ENCODE results near the gene NEDD4L.

Gene NEDD4L

DNA sequence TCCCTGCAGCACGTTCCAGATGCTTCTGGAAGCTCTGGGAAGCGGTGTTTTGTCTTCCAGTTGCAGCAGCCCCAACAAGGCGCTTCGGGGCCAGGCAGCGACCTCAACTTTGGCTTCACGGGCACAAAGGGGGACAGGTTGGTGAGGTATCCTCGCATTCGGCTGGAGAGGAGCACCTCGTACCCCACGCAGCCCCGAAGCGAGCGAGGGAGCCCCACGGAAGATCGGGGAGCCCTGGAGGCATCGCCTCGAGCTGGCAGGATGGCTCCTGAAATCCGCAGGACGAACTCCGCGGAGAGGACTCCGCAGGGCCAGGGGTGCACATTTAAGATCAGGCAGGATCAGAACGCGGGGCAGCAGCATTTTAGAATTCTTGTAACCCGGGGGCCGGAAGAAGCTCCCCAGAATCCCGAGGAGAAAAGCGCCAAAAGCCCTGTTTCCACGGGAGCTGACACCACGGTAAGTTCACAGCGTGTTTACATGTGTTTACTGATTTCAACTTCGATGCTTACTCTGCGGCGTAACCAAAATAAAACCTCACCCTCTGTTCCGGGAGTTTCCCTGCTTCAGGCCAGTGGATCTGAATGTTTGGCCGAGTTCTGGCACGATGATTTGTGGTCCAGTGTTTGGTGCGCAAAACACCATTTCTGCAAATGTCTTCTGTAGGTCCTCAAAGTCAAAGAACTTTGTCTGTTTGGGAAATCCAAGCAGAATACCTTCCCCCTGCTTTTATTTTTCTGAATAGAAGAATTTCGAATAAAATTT lies 212.5 kb downstream of the NEDD4L start:
- Histone ChIP-seq H3K36me3 (peaks cover 4% of the 10 kb centered on the region), H3K27ac (no peak overlapping the region), H3K9me3 (ENCODE audit: severe bottlenecking) (no peaks in the 10 kb centered on the region), H3K27me3 (ENCODE audit: insufficient read depth, low read depth, severe bottlenecking) (no peaks in the 10 kb centered on the region), H3K4me3 (ENCODE audit: low read depth, low read length) (no peak overlapping the region)
- DNase-seq: no peak
- TF ChIP-seq, protein P1, sequence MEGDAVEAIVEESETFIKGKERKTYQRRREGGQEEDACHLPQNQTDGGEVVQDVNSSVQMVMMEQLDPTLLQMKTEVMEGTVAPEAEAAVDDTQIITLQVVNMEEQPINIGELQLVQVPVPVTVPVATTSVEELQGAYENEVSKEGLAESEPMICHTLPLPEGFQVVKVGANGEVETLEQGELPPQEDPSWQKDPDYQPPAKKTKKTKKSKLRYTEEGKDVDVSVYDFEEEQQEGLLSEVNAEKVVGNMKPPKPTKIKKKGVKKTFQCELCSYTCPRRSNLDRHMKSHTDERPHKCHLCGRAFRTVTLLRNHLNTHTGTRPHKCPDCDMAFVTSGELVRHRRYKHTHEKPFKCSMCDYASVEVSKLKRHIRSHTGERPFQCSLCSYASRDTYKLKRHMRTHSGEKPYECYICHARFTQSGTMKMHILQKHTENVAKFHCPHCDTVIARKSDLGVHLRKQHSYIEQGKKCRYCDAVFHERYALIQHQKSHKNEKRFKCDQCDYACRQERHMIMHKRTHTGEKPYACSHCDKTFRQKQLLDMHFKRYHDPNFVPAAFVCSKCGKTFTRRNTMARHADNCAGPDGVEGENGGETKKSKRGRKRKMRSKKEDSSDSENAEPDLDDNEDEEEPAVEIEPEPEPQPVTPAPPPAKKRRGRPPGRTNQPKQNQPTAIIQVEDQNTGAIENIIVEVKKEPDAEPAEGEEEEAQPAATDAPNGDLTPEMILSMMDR (IDR thresholded peaks at IDR 0.05; ENCODE audit: low read depth, low read length): no peak

DNA sequence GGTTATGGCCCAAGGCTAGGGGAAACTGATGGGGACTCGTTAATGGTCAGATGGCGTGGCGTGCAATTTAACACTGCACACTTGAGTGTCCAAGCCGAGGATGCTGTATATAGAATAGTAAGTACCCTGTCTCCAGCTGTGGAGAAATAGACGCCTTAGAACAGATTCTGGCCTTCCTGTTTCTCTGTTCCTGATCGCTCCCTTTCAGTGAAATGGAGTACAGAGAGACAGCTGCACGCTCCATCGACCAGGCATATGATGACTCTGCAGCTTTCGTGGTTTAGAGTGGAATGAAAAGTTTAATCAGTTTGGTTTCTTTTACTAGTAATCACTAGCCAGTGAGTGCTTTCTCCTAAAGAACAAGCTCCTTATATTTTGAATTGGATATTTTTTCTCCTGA lies 213.4 kb downstream of the NEDD4L start:
- no peak overlapping the region for H3K4me3 ChIP-seq (ENCODE audit: low read depth, low read length)
- TF ChIP-seq, protein P1 (IDR thresholded peaks at IDR 0.05; ENCODE audit: low read depth, low read length): no peak
- peaks cover 4% of the 10 kb centered on the region for H3K36me3 ChIP-seq
- no peak for DNase-seq
- H3K9me3 ChIP-seq (ENCODE audit: severe bottlenecking): no peaks in the 10 kb centered on the region
- no peaks in the 10 kb centered on the region for H3K27me3 ChIP-seq (ENCODE audit: insufficient read depth, low read depth, severe bottlenecking)
- H3K27ac ChIP-seq: no peak overlapping the region

DNA sequence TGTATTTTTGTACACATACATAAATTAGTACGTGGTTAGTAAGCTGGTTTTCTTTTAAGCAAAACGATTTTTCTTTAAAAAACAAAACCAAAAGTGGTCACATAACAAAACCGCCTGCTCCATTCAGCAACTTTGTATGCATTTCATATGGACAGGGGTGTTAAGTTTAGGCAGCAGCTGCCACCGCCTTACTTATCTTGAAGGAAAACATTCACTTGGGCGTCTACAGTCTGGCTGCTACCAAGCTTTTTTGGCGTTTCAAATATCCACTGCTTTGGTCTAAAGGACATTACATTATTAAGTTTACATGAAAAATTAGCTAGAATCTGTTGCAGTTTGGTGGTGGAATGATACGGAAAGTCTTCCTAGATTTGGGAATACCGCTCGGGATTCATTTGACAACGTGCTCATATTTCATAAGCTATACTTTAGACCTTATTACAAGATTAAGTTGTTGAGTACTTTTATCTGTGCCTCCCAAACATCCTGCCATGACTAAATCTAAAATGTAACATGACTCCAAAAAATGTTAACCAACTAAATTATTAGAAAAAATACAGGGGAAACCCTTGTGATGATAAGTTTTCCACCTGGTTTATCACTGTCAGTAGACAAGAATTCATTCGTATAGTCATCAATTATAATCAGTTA lies 214.8 kb downstream of the NEDD4L start:
- DNase-seq: no peak
- H3K9me3 ChIP-seq (ENCODE audit: severe bottlenecking): no peaks in the 10 kb centered on the region
- no peaks in the 10 kb centered on the region for H3K27me3 ChIP-seq (ENCODE audit: insufficient read depth, low read depth, severe bottlenecking)
- peaks cover 4% of the 10 kb centered on the region for H3K36me3 ChIP-seq
- H3K27ac ChIP-seq: no peak overlapping the region
- TF ChIP-seq, protein P1 (IDR thresholded peaks at IDR 0.05; ENCODE audit: low read depth, low read length): no peak
- H3K4me3 ChIP-seq (ENCODE audit: low read depth, low read length): no peak overlapping the region

DNA sequence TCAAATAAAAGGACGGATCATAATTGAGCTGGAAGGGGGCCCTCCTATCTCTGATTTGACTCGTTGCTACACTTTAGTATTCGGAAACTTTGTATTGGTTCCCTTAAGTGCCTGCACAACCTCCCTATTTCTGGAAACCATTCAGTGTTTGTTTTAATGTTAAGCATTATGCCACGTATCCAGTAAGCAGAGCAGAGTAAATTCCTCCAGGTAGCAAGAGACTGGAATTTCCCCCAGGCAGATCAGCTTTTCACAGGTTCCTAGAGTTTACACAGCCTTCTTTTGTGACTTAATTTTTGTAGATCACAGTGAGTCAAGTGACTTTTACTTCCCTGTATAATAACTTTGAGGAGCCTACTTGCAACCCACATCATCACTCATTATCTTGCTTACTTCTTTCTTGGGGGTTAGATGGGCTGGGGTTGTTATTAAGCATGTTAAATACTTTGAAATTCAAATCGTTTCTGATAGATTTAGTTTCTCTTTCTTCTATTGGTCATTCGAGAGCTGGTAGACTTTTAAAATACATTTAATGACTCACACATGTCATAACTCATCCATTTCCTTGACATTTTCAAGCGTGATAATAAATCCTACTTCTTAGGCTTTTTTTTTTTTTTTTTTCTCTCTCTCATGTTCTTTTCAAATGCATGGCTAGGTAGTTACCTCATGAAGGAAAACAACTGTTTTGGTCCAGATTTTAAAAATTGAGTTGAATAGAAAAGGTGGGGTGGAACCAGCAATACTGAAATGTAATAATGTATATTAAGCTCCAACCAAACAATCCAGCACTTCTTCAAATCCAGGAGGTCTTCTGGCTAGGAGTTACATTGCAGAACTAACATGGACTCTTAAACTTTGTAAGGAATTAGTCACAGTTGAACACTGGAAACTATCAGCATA lies 219.3 kb downstream of the NEDD4L start:
- Histone ChIP-seq H3K27me3 (ENCODE audit: insufficient read depth, low read depth, severe bottlenecking) (no peaks in the 10 kb centered on the region), H3K36me3 (no peaks in the 10 kb centered on the region), H3K4me3 (ENCODE audit: low read depth, low read length) (no peak overlapping the region), H3K9me3 (ENCODE audit: severe bottlenecking) (no peaks in the 10 kb centered on the region), H3K27ac (no peak overlapping the region)
- no peak for DNase-seq
- TF ChIP-seq, protein P1 (IDR thresholded peaks at IDR 0.05; ENCODE audit: low read depth, low read length): no peak

DNA sequence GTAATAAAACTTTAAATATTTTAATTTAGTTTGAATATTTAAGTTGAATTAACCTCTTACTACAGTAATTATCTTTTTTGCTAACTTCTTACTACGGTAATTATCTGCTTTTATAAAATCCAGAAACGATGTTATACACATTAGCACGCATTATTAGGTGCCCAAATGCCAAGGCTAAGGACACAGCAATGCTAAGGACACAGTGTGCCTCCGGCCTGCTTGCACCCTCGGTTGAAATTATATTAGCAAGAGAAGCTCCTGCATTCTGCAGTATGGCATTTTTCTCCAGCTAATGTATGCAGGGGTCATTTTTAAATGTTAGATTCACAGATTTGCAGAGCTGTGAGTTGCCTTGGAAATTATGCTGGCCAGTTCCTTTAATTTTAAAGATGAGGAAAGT lies 220.0 kb downstream of the NEDD4L start:
- no peak overlapping the region for H3K27ac ChIP-seq
- TF ChIP-seq, protein P1 (IDR thresholded peaks at IDR 0.05; ENCODE audit: low read depth, low read length): no peak
- H3K27me3 ChIP-seq (ENCODE audit: insufficient read depth, low read depth, severe bottlenecking): no peaks in the 10 kb centered on the region
- no peak for DNase-seq
- no peaks in the 10 kb centered on the region for H3K36me3 ChIP-seq
- H3K9me3 ChIP-seq (ENCODE audit: severe bottlenecking): no peaks in the 10 kb centered on the region
- H3K4me3 ChIP-seq (ENCODE audit: low read depth, low read length): no peak overlapping the region

All from WERI-Rb-1 (cell line).